ENCODE results near the gene RSPH1.

RSPH1 gene

GRCh38 chr21:42475526-42476387 is 20.3 kb downstream of the RSPH1 start:
- no peaks in the 10 kb centered on the region for H4K20me1 ChIP-seq (ENCODE audit: insufficient read depth, low read length, poor library complexity, severe bottlenecking)
- no peaks in the 10 kb centered on the region for H3K36me3 ChIP-seq (ENCODE audit: insufficient read depth, low read length)
- no peaks in the 10 kb centered on the region for H3K9me3 ChIP-seq (ENCODE audit: insufficient read depth, low read depth, low read length)
- H2AFZ ChIP-seq (ENCODE audit: low read length): no peak overlapping the region
- H3K9me2 ChIP-seq (replicated peaks; ENCODE audit: low read depth, low read length): no peaks in the 10 kb centered on the region
- H3K79me2 ChIP-seq (ENCODE audit: insufficient read depth, low read length): no peaks in the 10 kb centered on the region
- H3K9ac ChIP-seq (ENCODE audit: low read depth, low read length, poor library complexity, severe bottlenecking): no peak overlapping the region
- H3F3A ChIP-seq (ENCODE audit: low read depth): no peaks in the 10 kb centered on the region
- no peak for TF ChIP-seq EZH2phosphoT487 (IDR thresholded peaks at IDR 0.05; ENCODE audit: borderline replicate concordance)
- no peak for TF ChIP-seq CTCF (conservative IDR thresholded peaks at IDR 0.05; ENCODE audit: low read length)
- H3K4me2 ChIP-seq (ENCODE audit: low read depth, low read length, poor library complexity, severe bottlenecking): no peak overlapping the region
- no peaks in the 10 kb centered on the region for H3K27me3 ChIP-seq (ENCODE audit: insufficient read depth, low read length, poor library complexity, severe bottlenecking)
- H3K4me3 ChIP-seq (ENCODE audit: low read length, poor library complexity, severe bottlenecking): no peak overlapping the region
- H3K4me1 ChIP-seq (ENCODE audit: insufficient read depth, low read length, poor library complexity, severe bottlenecking): peaks cover 38% of the 10 kb centered on the region

- Histone ChIP-seq H3K9me2 (replicated peaks; ENCODE audit: low read depth, low read length) (no peaks in the 10 kb centered on the region), H3K36me3 (ENCODE audit: insufficient read depth, low read length) (no peaks in the 10 kb centered on the region), H3K79me2 (ENCODE audit: insufficient read depth, low read length) (no peaks in the 10 kb centered on the region), H3K4me3 (ENCODE audit: low read length, poor library complexity, severe bottlenecking) (no peak overlapping the region), H2AFZ (ENCODE audit: low read length) (no peak overlapping the region), H3K4me2 (ENCODE audit: low read depth, low read length, poor library complexity, severe bottlenecking) (no peak overlapping the region), H3F3A (ENCODE audit: low read depth) (no peaks in the 10 kb centered on the region), H3K27me3 (ENCODE audit: insufficient read depth, low read length, poor library complexity, severe bottlenecking) (no peaks in the 10 kb centered on the region), H3K9me3 (ENCODE audit: insufficient read depth, low read depth, low read length) (no peaks in the 10 kb centered on the region), H3K9ac (ENCODE audit: low read depth, low read length, poor library complexity, severe bottlenecking) (no peak overlapping the region), H3K4me1 (ENCODE audit: insufficient read depth, low read length, poor library complexity, severe bottlenecking) (peaks cover 38% of the 10 kb centered on the region), H4K20me1 (ENCODE audit: insufficient read depth, low read length, poor library complexity, severe bottlenecking) (no peaks in the 10 kb centered on the region)
- TF ChIP-seq CTCF (conservative IDR thresholded peaks at IDR 0.05; ENCODE audit: low read length): no peak
- TF ChIP-seq EZH2phosphoT487 (IDR thresholded peaks at IDR 0.05; ENCODE audit: borderline replicate concordance): no peak
Observed at GRCh38 chr21:42475036-42475435, 21.0 kb downstream of the RSPH1 start.

GRCh38 chr21:42474043-42474831 is 21.8 kb downstream of the RSPH1 start:
- Histone ChIP-seq H3K4me3 (ENCODE audit: low read length, poor library complexity, severe bottlenecking) (no peak overlapping the region), H3K36me3 (ENCODE audit: insufficient read depth, low read length) (no peaks in the 10 kb centered on the region), H3K9ac (ENCODE audit: low read depth, low read length, poor library complexity, severe bottlenecking) (peak overlapping the region; percentile 39), H3K4me2 (ENCODE audit: low read depth, low read length, poor library complexity, severe bottlenecking) (no peak overlapping the region), H3K9me2 (replicated peaks; ENCODE audit: low read depth, low read length) (no peaks in the 10 kb centered on the region), H3K4me1 (ENCODE audit: insufficient read depth, low read length, poor library complexity, severe bottlenecking) (peaks cover 41% of the 10 kb centered on the region), H3K9me3 (ENCODE audit: insufficient read depth, low read depth, low read length) (no peaks in the 10 kb centered on the region), H4K20me1 (ENCODE audit: insufficient read depth, low read length, poor library complexity, severe bottlenecking) (no peaks in the 10 kb centered on the region), H3K79me2 (ENCODE audit: insufficient read depth, low read length) (no peaks in the 10 kb centered on the region), H2AFZ (ENCODE audit: low read length) (no peak overlapping the region), H3K27me3 (ENCODE audit: insufficient read depth, low read length, poor library complexity, severe bottlenecking) (no peaks in the 10 kb centered on the region), H3F3A (ENCODE audit: low read depth) (no peaks in the 10 kb centered on the region)
- 0 out of 2 replicates have a peak, but pooled peaks have one; percentile 14 for TF ChIP-seq CTCF (conservative IDR thresholded peaks at IDR 0.05; ENCODE audit: low read length)
- TF ChIP-seq EZH2phosphoT487 (IDR thresholded peaks at IDR 0.05; ENCODE audit: borderline replicate concordance): no peak
